Glutamatergic neuron (in vitro differentiated cells): ENCODE measurements around the gene OR10A2. TPM values are rescaled to one million over a fixed set of nuclear protein-coding genes. Genes with fewer than 3 reads are reported as not detected.
"Not testable (repeated sequence)": the region's sequence is repeated elsewhere in the genome, so short reads cannot be mapped to it uniquely, and the experiment has no call there.

Experiments used
- DNase-seq: peaks from one replicate; pipeline ENCODE4 v3.0.0; 2022
- H3K27ac Mint-ChIP-seq: one replicate; pipeline ENCODE4 v1.8.0; 2020; ENCODE audit warnings: mild to moderate bottlenecking, mixed read lengths, inconsistent platforms; ENCODE audit not compliant: unreplicated experiment
- H3K27me3 Mint-ChIP-seq: one replicate; pipeline ENCODE4 v1.8.0; 2020; ENCODE audit warnings: mild to moderate bottlenecking, moderate library complexity, mixed read lengths, inconsistent platforms; ENCODE audit not compliant: unreplicated experiment
- H3K36me3 Mint-ChIP-seq: one replicate; pipeline ENCODE4 v1.8.0; 2020; ENCODE audit warnings: mild to moderate bottlenecking, mixed read lengths, inconsistent platforms; ENCODE audit not compliant: unreplicated experiment
- H3K4me1 Mint-ChIP-seq: one replicate; pipeline ENCODE4 v1.8.0; 2020; ENCODE audit warnings: mild to moderate bottlenecking, low read depth, mixed read lengths, inconsistent platforms; ENCODE audit not compliant: unreplicated experiment
- H3K4me3 Mint-ChIP-seq: one replicate; pipeline ENCODE4 v1.8.0; 2020; ENCODE audit warnings: mild to moderate bottlenecking, mixed read lengths, inconsistent platforms; ENCODE audit not compliant: unreplicated experiment
- H3K9me3 Mint-ChIP-seq: one replicate; pipeline ENCODE4 v1.8.0; 2020; ENCODE audit warnings: mild to moderate bottlenecking, moderate library complexity, mixed read lengths, inconsistent platforms; ENCODE audit not compliant: unreplicated experiment
- total RNA-seq: library from RNA; stranded (reverse); fragmentation: NEBNext Ultra II Directional; extraction: Animal tissue kit (Norgen Biotek cat#: 25700); gene quantifications from one replicate; pipeline ENCODE4 v1.2.1, GENCODE V29; 2021; ENCODE audit not compliant: unreplicated experiment
- TF ChIP-seq, protein P1 (sequence below): fragments of 200-600 bp; sonication (generic); IDR thresholded peaks from one replicate; pipeline ENCODE4 v1.5.0; 2021; ENCODE audit not compliant: partially characterized antibody, unreplicated experiment

The OR10A2 gene
- total RNA-seq, 1 donor from 2014 or later = not detected

DNA sequence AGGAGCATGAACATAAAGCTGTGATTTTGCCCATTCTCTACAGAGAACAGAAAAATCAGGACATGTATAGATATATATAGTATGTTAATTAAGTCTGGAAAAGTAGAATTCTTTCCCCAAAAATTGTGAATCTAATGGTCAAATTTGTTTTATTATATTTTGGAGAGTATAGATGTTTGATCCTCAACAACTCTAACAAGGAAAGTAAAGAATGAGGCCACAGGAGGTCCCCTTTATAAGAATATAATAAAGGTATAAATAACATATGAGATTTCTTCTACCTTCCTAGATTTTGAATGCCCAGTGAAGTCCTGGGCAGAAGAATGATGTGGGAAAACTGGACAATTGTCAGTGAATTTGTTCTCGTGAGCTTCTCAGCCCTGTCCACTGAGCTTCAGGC is 13.5 kb downstream of the OR10A2 start, which contains the start of gene OR10A4:
OR10A4 (plus strand) TSS at position 301 of the 400 bp plus-strand sequence; CDS start at position 324, 23 bp downstream.
- Mint-ChIP-seq H3K27ac (no peak within 1 kb of the TSS), H3K4me1 (no peaks in the 10 kb centered on the region), H3K4me3 (no peak within 1 kb of the TSS), H3K27me3 (no peaks in the 10 kb centered on the region), H3K36me3 (peaks cover 5% of the 10 kb centered on the region), H3K9me3 (peaks cover 1% of the 10 kb centered on the region)
- TF ChIP-seq, protein P1, sequence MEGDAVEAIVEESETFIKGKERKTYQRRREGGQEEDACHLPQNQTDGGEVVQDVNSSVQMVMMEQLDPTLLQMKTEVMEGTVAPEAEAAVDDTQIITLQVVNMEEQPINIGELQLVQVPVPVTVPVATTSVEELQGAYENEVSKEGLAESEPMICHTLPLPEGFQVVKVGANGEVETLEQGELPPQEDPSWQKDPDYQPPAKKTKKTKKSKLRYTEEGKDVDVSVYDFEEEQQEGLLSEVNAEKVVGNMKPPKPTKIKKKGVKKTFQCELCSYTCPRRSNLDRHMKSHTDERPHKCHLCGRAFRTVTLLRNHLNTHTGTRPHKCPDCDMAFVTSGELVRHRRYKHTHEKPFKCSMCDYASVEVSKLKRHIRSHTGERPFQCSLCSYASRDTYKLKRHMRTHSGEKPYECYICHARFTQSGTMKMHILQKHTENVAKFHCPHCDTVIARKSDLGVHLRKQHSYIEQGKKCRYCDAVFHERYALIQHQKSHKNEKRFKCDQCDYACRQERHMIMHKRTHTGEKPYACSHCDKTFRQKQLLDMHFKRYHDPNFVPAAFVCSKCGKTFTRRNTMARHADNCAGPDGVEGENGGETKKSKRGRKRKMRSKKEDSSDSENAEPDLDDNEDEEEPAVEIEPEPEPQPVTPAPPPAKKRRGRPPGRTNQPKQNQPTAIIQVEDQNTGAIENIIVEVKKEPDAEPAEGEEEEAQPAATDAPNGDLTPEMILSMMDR = no peak
- DNase-seq = no peak

DNA sequence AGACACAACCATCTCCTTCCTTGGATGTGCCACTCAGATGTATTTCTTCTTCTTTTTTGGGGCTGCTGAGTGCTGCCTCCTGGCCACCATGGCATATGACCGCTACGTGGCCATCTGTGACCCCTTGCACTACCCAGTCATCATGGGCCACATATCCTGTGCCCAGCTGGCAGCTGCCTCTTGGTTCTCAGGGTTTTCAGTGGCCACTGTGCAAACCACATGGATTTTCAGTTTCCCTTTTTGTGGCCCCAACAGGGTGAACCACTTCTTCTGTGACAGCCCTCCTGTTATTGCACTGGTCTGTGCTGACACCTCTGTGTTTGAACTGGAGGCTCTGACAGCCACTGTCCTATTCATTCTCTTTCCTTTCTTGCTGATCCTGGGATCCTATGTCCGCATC is 14.1 kb downstream of the OR10A2 start:
- H3K4me1 Mint-ChIP-seq = no peaks in the 10 kb centered on the region
- DNase-seq = no peak
- no peak overlapping the region for H3K27ac Mint-ChIP-seq
- TF ChIP-seq, protein P1 = no peak
- no peak overlapping the region for H3K4me3 Mint-ChIP-seq
- H3K9me3 Mint-ChIP-seq = peaks cover 1% of the 10 kb centered on the region
- H3K36me3 Mint-ChIP-seq = peaks cover 5% of the 10 kb centered on the region
- H3K27me3 Mint-ChIP-seq = no peaks in the 10 kb centered on the region

GRCh38 chr11:6882751-6883150 is 19.9 kb downstream of the OR10A2 start:
- no peak for DNase-seq
- Mint-ChIP-seq H3K4me3 (no peak overlapping the region), H3K27ac (no peak overlapping the region), H3K27me3 (no peaks in the 10 kb centered on the region), H3K36me3 (no peaks in the 10 kb centered on the region), H3K4me1 (no peaks in the 10 kb centered on the region), H3K9me3 (no peaks in the 10 kb centered on the region)
- TF ChIP-seq, protein P1 = no peak

DNA sequence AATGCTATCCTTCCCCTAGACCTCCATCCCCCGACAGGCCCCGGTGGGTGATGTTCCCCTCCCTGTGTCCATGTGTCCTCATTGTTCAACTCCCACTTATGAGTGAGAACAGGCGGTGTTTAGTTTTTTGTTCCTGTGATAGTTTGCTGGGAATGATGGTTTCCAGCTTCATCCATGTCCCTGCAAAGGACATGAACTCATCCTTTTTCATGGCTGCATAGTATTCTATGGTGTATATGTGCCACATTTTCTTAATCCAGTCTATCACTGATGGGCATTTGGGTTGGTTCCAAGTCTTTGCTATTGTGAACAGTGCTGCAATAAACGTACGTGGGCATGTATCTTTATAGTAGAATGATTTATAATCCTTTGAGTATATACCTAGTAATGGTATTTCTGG is 24.9 kb downstream of the OR10A2 start:
- not testable (repeated sequence) for H3K36me3 Mint-ChIP-seq, H3K9me3 Mint-ChIP-seq, H3K27ac Mint-ChIP-seq, H3K4me3 Mint-ChIP-seq, H3K4me1 Mint-ChIP-seq, DNase-seq, H3K27me3 Mint-ChIP-seq

DNA sequence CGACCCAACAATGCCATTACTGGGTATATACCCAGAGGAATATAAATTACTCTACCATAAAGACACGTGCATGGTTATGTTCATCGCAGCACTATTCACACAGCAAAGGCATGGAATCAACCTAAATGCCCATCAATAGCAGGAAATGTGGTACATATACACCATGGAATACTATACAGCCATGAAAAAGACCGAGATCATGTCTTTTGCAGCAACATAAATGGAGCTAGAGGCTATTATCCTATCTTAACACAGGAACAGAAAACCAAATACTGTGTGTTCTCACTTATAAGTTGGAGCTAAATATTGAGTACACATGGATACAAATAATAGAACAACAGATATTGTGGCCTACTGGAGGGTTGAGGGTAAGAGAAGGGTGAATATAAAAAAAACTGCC is 26.0 kb downstream of the OR10A2 start:
- no peaks in the 10 kb centered on the region for H3K36me3 Mint-ChIP-seq
- DNase-seq = no peak
- no peaks in the 10 kb centered on the region for H3K27me3 Mint-ChIP-seq
- no peaks in the 10 kb centered on the region for H3K4me1 Mint-ChIP-seq
- no peak overlapping the region for H3K4me3 Mint-ChIP-seq
- TF ChIP-seq, protein P1 = no peak
- H3K27ac Mint-ChIP-seq = no peak overlapping the region
- H3K9me3 Mint-ChIP-seq = no peaks in the 10 kb centered on the region

DNA sequence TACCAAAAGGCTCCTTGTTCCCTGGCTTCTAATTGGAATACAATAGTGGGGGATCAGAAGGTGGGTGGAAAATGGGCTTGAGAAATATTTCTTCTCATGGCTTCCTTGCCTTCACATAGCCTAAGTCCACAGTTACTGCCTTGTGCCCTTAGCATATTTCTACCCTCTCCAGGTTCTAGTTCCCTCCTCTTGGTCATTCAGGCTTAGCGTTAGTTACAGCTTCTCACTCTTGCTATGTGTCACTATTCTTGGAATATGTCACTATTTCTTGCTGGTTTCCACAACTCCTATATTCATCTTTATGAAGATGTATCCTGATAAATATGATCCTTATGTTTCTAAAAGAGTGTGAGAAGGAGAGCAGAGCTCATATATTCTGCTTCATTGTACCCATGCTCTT is 27.0 kb downstream of the OR10A2 start:
- TF ChIP-seq, protein P1 = no peak
- Mint-ChIP-seq H3K4me1 (no peaks in the 10 kb centered on the region), H3K4me3 (no peak overlapping the region), H3K27me3 (no peaks in the 10 kb centered on the region), H3K36me3 (no peaks in the 10 kb centered on the region), H3K27ac (no peak overlapping the region), H3K9me3 (no peaks in the 10 kb centered on the region)
- no peak for DNase-seq
